Colonic mucosa (tissue), 4 donors: ENCODE results near the gene THAP5. TPM values are rescaled to one million over a fixed set of nuclear protein-coding genes. Genes with fewer than 3 reads are reported as not detected.
"Not testable (repeated sequence)": the region's sequence is repeated elsewhere in the genome, so short reads cannot be mapped to it uniquely, and the experiment has no call there.

ENCODE experiments used
- DNase-seq: peaks from one replicate; pipeline ENCODE4 v3.0.0-alpha.2; 2020
- H3K27ac ChIP-seq: fragments of 200-600 bp; one replicate; pipeline ENCODE4 v1.8.0; 2021
- H3K27me3 ChIP-seq: fragments of 200-600 bp; one replicate; pipeline ENCODE4 v1.8.0; 2021
- H3K36me3 ChIP-seq: fragments of 200-600 bp; one replicate; pipeline ENCODE4 v1.8.0; 2021
- H3K4me1 ChIP-seq: fragments of 200-600 bp; one replicate; pipeline ENCODE4 v1.8.0; 2021; ENCODE audit warnings: mild to moderate bottlenecking
- H3K4me3 ChIP-seq: fragments of 200-600 bp; one replicate; pipeline ENCODE4 v1.8.0; 2021
- H3K9ac ChIP-seq, 2 donors: one replicate each; pipeline ENCODE4 v1.7.0; 2013; ENCODE audit warnings: control low read depth in 2 of 2, low read depth in 2 of 2, low read length in 2 of 2
- H3K9me3 ChIP-seq: fragments of 200-600 bp; one replicate; pipeline ENCODE4 v1.8.0; 2021
- intact Hi-C: fragments of 100-400 bp; cut with DNase I; formaldehyde crosslinking; loops from one replicate; pipeline ENCODE4 v1.14.1; 2022
- total RNA-seq, 2 donors: library from RNA; stranded (reverse); fragmentation: NEBNext Ultra II Directional in 1 of 2; extraction: Animal tissue kit (Norgen Biotek cat#: 25700) in 1 of 2; gene quantifications; one replicate each; pipeline ENCODE4 v1.2.1, GENCODE V29; 2021
- TF ChIP-seq, protein P1 (sequence below): fragments of 200-600 bp; IDR thresholded peaks from one replicate; pipeline ENCODE4 v1.8.0; 2022; ENCODE audit warnings: antibody characterized with exemption, mild to moderate bottlenecking
- donor health status: healthy.
- donor health status: DM: no; HTN: no; CAD: no.
- donor health status: DM: no; HTN: no; CAD: no.

Gene THAP5
- total RNA-seq, 2 donors from 2014 or later = 15.7 to 18.0 TPM

DNA sequence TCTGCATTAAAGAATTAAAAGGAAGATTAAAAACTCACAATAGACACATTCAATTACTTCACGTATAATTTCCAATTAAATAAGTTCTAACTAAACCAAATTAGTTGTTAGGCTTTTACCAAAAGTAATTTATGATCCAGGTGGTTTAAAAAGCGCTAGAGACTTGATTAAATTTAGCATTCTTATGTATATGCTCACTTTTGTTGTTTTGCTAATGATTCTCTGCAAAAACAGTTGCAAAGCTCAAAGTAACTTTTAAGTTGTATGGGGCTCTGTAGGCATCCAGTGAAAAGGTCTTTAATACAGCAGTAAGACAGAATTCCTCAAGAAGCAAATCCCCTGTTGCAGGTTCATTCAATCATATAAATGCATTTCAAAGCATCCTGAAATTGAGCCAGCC is 28.0 kb downstream of the THAP5 start:
- TF ChIP-seq, protein P1, sequence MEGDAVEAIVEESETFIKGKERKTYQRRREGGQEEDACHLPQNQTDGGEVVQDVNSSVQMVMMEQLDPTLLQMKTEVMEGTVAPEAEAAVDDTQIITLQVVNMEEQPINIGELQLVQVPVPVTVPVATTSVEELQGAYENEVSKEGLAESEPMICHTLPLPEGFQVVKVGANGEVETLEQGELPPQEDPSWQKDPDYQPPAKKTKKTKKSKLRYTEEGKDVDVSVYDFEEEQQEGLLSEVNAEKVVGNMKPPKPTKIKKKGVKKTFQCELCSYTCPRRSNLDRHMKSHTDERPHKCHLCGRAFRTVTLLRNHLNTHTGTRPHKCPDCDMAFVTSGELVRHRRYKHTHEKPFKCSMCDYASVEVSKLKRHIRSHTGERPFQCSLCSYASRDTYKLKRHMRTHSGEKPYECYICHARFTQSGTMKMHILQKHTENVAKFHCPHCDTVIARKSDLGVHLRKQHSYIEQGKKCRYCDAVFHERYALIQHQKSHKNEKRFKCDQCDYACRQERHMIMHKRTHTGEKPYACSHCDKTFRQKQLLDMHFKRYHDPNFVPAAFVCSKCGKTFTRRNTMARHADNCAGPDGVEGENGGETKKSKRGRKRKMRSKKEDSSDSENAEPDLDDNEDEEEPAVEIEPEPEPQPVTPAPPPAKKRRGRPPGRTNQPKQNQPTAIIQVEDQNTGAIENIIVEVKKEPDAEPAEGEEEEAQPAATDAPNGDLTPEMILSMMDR = no peak

DNA sequence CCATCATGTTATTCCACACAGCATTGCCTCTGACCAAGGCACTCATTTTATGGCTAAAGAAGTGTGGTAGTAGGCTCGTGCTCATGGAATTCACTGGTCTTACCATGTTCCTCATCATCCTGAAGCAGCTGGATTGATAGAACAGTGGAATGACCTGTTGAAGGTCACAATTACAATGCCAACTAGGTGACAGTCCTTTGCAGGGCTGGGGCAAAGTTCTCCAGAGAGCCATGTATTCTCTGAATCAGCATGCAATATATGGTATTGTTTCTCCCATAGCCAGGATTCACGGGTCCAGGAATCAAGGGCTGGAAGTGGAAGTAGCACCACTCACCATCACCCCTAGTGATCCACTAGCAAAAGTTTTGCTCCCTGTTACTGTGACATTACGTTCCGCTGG is 30.8 kb downstream of the THAP5 start:
- H3K4me3 ChIP-seq, H3K4me1 ChIP-seq, H3K27me3 ChIP-seq, intact Hi-C loops, DNase-seq, H3K27ac ChIP-seq, H3K36me3 ChIP-seq, H3K9me3 ChIP-seq, H3K9ac ChIP-seq: not testable (repeated sequence)

More for the DNA sequence above, 28.0 kb downstream of the THAP5 start:
- intact Hi-C loops = no loop called here
- Histone ChIP-seq H3K27ac (no peak overlapping the region), H3K27me3 (no peaks in the 10 kb centered on the region), H3K9ac (no peak overlapping the region), H3K9me3 (no peaks in the 10 kb centered on the region), H3K4me3 (no peak overlapping the region), H3K4me1 (no peaks in the 10 kb centered on the region), H3K36me3 (no peaks in the 10 kb centered on the region)
- no peak for DNase-seq

DNA sequence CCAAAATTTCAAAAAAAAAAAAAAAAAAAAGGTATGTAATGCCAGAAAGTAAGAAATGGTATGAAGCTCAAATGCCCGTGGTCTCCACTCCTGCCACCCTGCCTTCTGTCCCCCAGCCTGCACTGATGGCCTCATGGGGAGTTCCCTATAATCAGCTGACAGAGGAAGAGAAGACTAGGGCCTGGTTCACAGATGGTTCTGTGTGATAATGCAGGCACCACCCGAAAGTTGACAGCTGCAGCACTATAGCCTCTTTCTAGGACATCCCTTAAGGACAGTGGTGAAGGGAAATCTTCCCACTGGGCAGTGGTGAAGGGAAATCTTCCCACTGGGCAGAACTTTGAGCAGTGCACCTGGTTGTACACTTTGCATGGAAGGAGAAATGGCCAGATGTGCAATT is 31.3 kb downstream of the THAP5 start:
- DNase-seq, H3K4me1 ChIP-seq, H3K27me3 ChIP-seq, H3K9me3 ChIP-seq, H3K9ac ChIP-seq, H3K4me3 ChIP-seq, H3K27ac ChIP-seq, H3K36me3 ChIP-seq, intact Hi-C loops: not testable (repeated sequence)

DNA sequence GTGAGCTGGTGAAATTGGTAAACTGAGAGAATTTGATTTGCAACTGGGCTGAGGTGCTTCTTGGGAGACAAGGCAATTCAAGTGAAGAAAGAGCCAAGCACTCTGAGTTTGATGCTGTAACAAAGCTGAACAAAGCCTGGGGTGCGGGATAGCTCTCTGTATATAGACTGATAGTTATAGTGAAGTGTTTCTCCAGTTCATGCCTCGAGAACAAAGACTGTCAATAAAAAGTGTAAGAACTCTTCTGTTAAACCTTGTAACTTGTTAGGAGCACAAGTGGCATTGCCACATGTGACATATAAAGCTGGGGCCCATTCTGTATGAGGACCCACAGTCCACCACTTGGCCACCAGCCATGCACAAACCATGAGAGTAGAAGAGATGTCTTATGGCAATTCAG is 32.3 kb downstream of the THAP5 start:
- no peak overlapping the region for H3K9ac ChIP-seq
- no peaks in the 10 kb centered on the region for H3K27me3 ChIP-seq
- H3K4me3 ChIP-seq = no peak overlapping the region
- intact Hi-C loops = no loop called here
- TF ChIP-seq, protein P1 = no peak
- DNase-seq = no peak
- no peaks in the 10 kb centered on the region for H3K4me1 ChIP-seq
- H3K9me3 ChIP-seq = no peaks in the 10 kb centered on the region
- H3K36me3 ChIP-seq = no peaks in the 10 kb centered on the region
- H3K27ac ChIP-seq = no peak overlapping the region

DNA sequence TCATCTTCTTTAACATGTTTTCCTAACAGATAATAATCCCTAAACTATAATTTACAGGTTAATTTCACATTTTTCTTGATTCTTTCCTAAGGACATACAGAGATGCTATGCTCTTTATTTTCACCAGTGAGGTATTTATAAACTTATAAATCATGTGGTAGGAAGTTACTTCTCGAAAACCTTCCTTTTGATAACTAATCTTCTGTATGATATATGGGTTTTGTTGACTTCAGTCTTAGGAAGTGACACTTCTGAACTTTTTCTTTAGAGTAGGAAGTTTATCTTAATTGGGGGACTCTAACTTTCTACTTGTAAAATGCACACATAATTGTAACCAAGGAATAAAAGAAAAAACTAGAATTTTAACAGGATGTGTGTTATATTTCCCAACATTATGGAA is 33.8 kb downstream of the THAP5 start:
- H3K9me3 ChIP-seq = no peaks in the 10 kb centered on the region
- H3K4me3 ChIP-seq = no peak overlapping the region
- no peak overlapping the region for H3K9ac ChIP-seq
- H3K36me3 ChIP-seq = no peaks in the 10 kb centered on the region
- H3K27me3 ChIP-seq = no peaks in the 10 kb centered on the region
- intact Hi-C loops = no loop called here
- H3K27ac ChIP-seq = no peak overlapping the region
- TF ChIP-seq, protein P1 = no peak
- no peak for DNase-seq
- H3K4me1 ChIP-seq = no peaks in the 10 kb centered on the region

DNA sequence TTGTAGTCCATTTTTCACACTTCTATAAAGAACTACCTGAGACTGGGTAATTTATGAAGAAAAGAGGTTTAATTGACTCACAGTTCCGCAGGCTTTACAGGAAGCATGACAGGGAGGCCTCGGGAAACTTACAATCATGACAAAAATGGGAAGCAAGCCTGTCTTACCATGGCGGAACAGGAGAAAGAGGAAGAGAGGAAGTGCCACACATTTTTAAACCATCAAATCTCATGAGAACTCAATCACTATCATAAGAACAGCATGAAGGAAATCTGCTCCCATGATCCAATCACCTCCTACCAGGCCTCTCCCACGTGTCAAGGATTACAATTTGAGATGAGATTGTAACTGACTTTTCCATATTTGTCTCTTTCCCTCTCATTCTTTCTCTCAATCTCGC is 34.2 kb downstream of the THAP5 start:
- Histone ChIP-seq H3K9me3 (no peaks in the 10 kb centered on the region), H3K36me3 (no peaks in the 10 kb centered on the region), H3K4me3 (no peak overlapping the region), H3K27ac (no peak overlapping the region), H3K9ac (no peak overlapping the region), H3K4me1 (no peaks in the 10 kb centered on the region), H3K27me3 (no peaks in the 10 kb centered on the region)
- TF ChIP-seq, protein P1 = no peak
- intact Hi-C loops = no loop called here
- no peak for DNase-seq

DNA sequence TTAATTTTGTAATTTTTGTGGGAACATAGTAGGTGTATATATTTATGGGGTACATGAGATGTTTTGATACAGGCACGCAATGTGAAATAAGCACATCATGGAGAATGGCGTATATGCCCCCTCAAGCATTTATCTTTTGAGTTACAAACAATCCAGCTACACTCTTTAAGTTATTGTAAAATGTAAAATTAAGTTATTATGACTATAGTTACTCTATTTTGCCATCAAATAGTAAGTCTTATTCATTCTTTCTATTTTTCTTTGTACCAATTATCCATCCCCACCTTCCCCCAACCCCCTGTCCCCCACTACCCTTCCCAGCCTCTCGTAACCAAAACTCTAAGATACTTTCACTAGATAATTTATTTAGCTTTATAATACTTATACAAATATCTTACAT is 35.8 kb downstream of the THAP5 start:
- no peak overlapping the region for H3K27ac ChIP-seq
- H3K36me3 ChIP-seq = no peaks in the 10 kb centered on the region
- H3K9me3 ChIP-seq = no peaks in the 10 kb centered on the region
- no peak for DNase-seq
- TF ChIP-seq, protein P1 = no peak
- H3K4me1 ChIP-seq = no peaks in the 10 kb centered on the region
- H3K4me3 ChIP-seq = no peak overlapping the region
- intact Hi-C loops = no loop called here
- H3K27me3 ChIP-seq = no peaks in the 10 kb centered on the region
- H3K9ac ChIP-seq = no peak overlapping the region
